HG02759 (cell line): ENCODE measurements around the gene C2CD2L.
"Not testable (repeated sequence)": the region's sequence is repeated elsewhere in the genome, so short reads cannot be mapped to it uniquely, and the experiment has no call there.

Experiments used
- ATAC-seq: cut with Tn5 transposase; IDR thresholded peaks from one replicate; pipeline ENCODE4 v1.9.1; 2021; ENCODE audit warnings: mild to moderate bottlenecking, moderate library complexity; ENCODE audit not compliant: unreplicated experiment

The C2CD2L gene

GRCh38 chr11:119092880-119093842 lies 14.0 kb upstream of the C2CD2L start:
- ATAC-seq, result no peak

GRCh38 chr11:119093942-119094815 lies 13.0 kb upstream of the C2CD2L start:
- peak; percentile 1 for ATAC-seq

GRCh38 chr11:119094816-119095065 lies 12.4 kb upstream of the C2CD2L start:
- peak; percentile 47 for ATAC-seq

- peak; percentile 85 for ATAC-seq
Measured at GRCh38 chr11:119095066-119095880, 11.9 kb upstream of the C2CD2L start.

GRCh38 chr11:119099711-119100110 lies 7.4 kb upstream of the C2CD2L start:
- ATAC-seq, result no peak

GRCh38 chr11:119100246-119100970 lies 6.7 kb upstream of the C2CD2L start:
- ATAC-seq, result no peak

GRCh38 chr11:119100994-119101758 lies 6.0 kb upstream of the C2CD2L start:
- peak; percentile 21 for ATAC-seq

- ATAC-seq, result peak; percentile 79
Measured at GRCh38 chr11:119101759-119102423, 5.3 kb upstream of the C2CD2L start, which contains the start of gene DPAGT1. DPAGT1 (minus strand) TSS chr11:119101853; CDS start chr11:119101655, 198 bp downstream.

GRCh38 chr11:119103161-119103664 lies 3.9 kb upstream of the C2CD2L start:
- not testable (repeated sequence) for ATAC-seq

GRCh38 chr11:119103793-119104192 lies 3.4 kb upstream of the C2CD2L start:
- ATAC-seq, result no peak

GRCh38 chr11:119107538-119108145 lies 498 bp downstream of the C2CD2L start:
- peak; percentile 29 for ATAC-seq

- no peak for ATAC-seq
Measured at GRCh38 chr11:119108146-119108856, 1.2 kb downstream of the C2CD2L start.

- no peak for ATAC-seq
Measured at GRCh38 chr11:119108857-119109221, 1.7 kb downstream of the C2CD2L start.

- ATAC-seq, result no peak
Measured at GRCh38 chr11:119109843-119110242, 2.7 kb downstream of the C2CD2L start.

- ATAC-seq, result no peak
Measured at GRCh38 chr11:119110439-119110838, 3.3 kb downstream of the C2CD2L start.

- ATAC-seq, result no peak
Measured at GRCh38 chr11:119111361-119111925, 4.3 kb downstream of the C2CD2L start.

- ATAC-seq, result no peak
Measured at GRCh38 chr11:119112314-119113020, 5.3 kb downstream of the C2CD2L start.
